Endothelial cell of umbilical vein (primary cell): ENCODE results near the gene PLEKHG4B. TPM values are rescaled to one million over a fixed set of nuclear protein-coding genes. Genes with fewer than 3 reads are reported as not detected.
"Not testable (repeated sequence)": the region's sequence is repeated elsewhere in the genome, so short reads cannot be mapped to it uniquely, and the experiment has no call there.

Experiments
- BruUV-seq: library from RNA; stranded (reverse); fragments of 400-500 nt; replicated peaks from 2 replicates; lab custom pipeline; 2021; lab: Mats Ljungman, UMichigan
- CTCF ChIA-PET: fragments of 300-600, 350-600 bp; sonication (Branson Sonifier 250); formaldehyde crosslinking; loops from one replicate; lab custom pipeline; 2021; ENCODE audit warnings: antibody characterized with exemption, inconsistent platforms; lab: Charles Lee
- POLR2A ChIA-PET: fragments of 300-600, 350-600 bp; sonication (Branson Sonifier 250); formaldehyde crosslinking; loops from one replicate; lab custom pipeline; 2021; ENCODE audit warnings: antibody characterized with exemption, inconsistent platforms; lab: Charles Lee
- DNase-seq: peaks from one replicate; pipeline ENCODE4 v3.0.0-alpha.2; 2011; ENCODE audit warnings: low read depth, low spot score
- FAIRE-seq: peaks from 2 replicates; lab custom pipeline; 2011; peaks lifted over from hg19 to GRCh38; lab: Jason Lieb, UNC
- H2AFZ ChIP-seq: 2 replicates; pipeline ENCODE4 v1.6.0; 2012; ENCODE audit warnings: low read depth, low read length, control low read depth, inconsistent platforms
- H3K27ac ChIP-seq: 2 replicates; pipeline ENCODE4 v1.5.1; 2011; ENCODE audit warnings: low read depth, mild to moderate bottlenecking, control low read depth, low read length, moderate library complexity; ENCODE audit not compliant: insufficient read depth
- H3K27me3 ChIP-seq, 2 experiments: 2 replicates each; pipeline versions ENCODE4 v1.6.0 to v1.6.1; 2011; ENCODE audit warnings: low read length in 2 of 2, mixed read lengths in 1 of 2; ENCODE audit not compliant: control insufficient read depth in 2 of 2, insufficient read depth in 2 of 2
- H3K36me3 ChIP-seq, 2 experiments: 2 replicates in 1 of 2; 3 replicates in 1 of 2; pipeline ENCODE4 v1.5.1; 2011; ENCODE audit warnings: low read length in 2 of 2, mild to moderate bottlenecking in 1 of 2, moderate library complexity in 1 of 2; ENCODE audit not compliant: control insufficient read depth in 2 of 2, insufficient read depth in 2 of 2; ENCODE audit errors: extremely low read depth in 1 of 2
- H3K4me1 ChIP-seq: 3 replicates; pipeline ENCODE4 v1.5.1; 2011; ENCODE audit warnings: mild to moderate bottlenecking, low read length; ENCODE audit not compliant: control insufficient read depth, insufficient read depth; ENCODE audit errors: extremely low read depth
- H3K4me2 ChIP-seq: 2 replicates; pipeline ENCODE4 v1.6.1; 2011; ENCODE audit warnings: low read length, control low read depth, mixed read lengths; ENCODE audit not compliant: insufficient read depth
- H3K4me3 ChIP-seq, 3 experiments: fragments of 200-600 bp in 1 of 3; sonication (generic), shearing (Covaris generic) in 1 of 3; replicated peaks in 1 of 3; 2 replicates each; pipeline ENCODE4 v1.5.1; 2011 to 2016; ENCODE audit warnings: control low read depth in 3 of 3, low read length in 3 of 3, mild to moderate bottlenecking in 2 of 3, inconsistent platforms in 1 of 3, low read depth in 1 of 3, moderate library complexity in 1 of 3; ENCODE audit not compliant: insufficient read depth in 1 of 3
- H3K79me2 ChIP-seq: 2 replicates; pipeline ENCODE4 v1.6.0; 2012; ENCODE audit warnings: low read length, inconsistent platforms; ENCODE audit not compliant: control insufficient read depth, insufficient read depth
- H3K9ac ChIP-seq: replicated peaks from 2 replicates; pipeline ENCODE3; 2011; ENCODE audit warnings: low read length, control low read depth; ENCODE audit not compliant: insufficient read depth; ENCODE audit errors: extremely low read depth
- H3K9me1 ChIP-seq: replicated peaks from 3 replicates; pipeline ENCODE4 v1.6.0; 2011; ENCODE audit warnings: mild to moderate bottlenecking, low read length; ENCODE audit not compliant: control insufficient read depth, insufficient read depth; ENCODE audit errors: extremely low read depth
- H3K9me3 ChIP-seq: replicated peaks from 2 replicates; pipeline ENCODE4 v1.5.1; 2012; ENCODE audit warnings: low read length, inconsistent platforms; ENCODE audit not compliant: control insufficient read depth, insufficient read depth
- H4K20me1 ChIP-seq: replicated peaks from 2 replicates; pipeline ENCODE3; 2011; ENCODE audit warnings: mild to moderate bottlenecking, low read length; ENCODE audit not compliant: control insufficient read depth, insufficient read depth; ENCODE audit errors: extremely low read depth
- CTCF ChIP-seq, 2 donors: IDR thresholded peaks; 1 replicate in 1 of 2; 2 replicates in 1 of 2; pipeline ENCODE4 v1.5.1; 2011; ENCODE audit warnings: low read length in 2 of 2, mild to moderate bottlenecking in 2 of 2, moderate library complexity in 2 of 2, control low read depth in 1 of 2, inconsistent platforms in 1 of 2, low read depth in 1 of 2; ENCODE audit not compliant: insufficient read depth in 1 of 2; ENCODE audit errors: extremely low read depth in 1 of 2
- dilution Hi-C: fragments of 300-500 bp; cut with MboI; formaldehyde crosslinking; loops from one replicate; pipeline ENCODE4 v1.15.0; 2019; ENCODE audit warnings: low sequenced_read_pairs; ENCODE audit not compliant: extremely low pct_ligation_motif_present
- intact Hi-C: fragments of 100-400 bp; cut with micrococcal nuclease; formaldehyde crosslinking; loops from one replicate; pipeline ENCODE4 v1.10.0; 2022
- polyA plus RNA-seq, 4 experiments: library from polyadenylated mRNA; depleted of rRNA in 3 of 4; stranded (reverse) in 3 of 4; unstranded in 1 of 4; fragments of >200 nt; gene quantifications; 2 replicates each; pipeline versions ENCODE4 v1.2.1 to v1.2.3, GENCODE V29; 2011 to 2012; ENCODE audit warnings: missing spikeins in 1 of 4
- total RNA-seq: library from RNA; stranded (reverse); gene quantifications from 2 replicates; pipeline ENCODE4 v1.2.3, GENCODE V29; 2021

The PLEKHG4B gene
- total and polyA plus RNA-seq, 2 donors (not counting 3 experiments of a cell fraction or from before 2014, with no cell fraction given), result not detected

GRCh38 chr5:196350-196749 is 104.4 kb downstream of the PLEKHG4B start:
- no peak for TF ChIP-seq CTCF (IDR thresholded peaks at IDR 0.05; ENCODE audit: extremely low read depth in 1 of 2, insufficient read depth in 1 of 2, low read depth in 1 of 2, low read length in 2 of 2)
- Histone ChIP-seq H2AFZ (no peak overlapping the region), H3K4me2 (no peak overlapping the region), H4K20me1 (no peaks in the 10 kb centered on the region), H3K4me3 (no peak overlapping the region), H3K9ac (no peak overlapping the region), H3K9me3 (no peaks in the 10 kb centered on the region), H3K27ac (no peak overlapping the region), H3K27me3 (peaks cover under 1 to 3% of the 10 kb centered on the region in 2 experiments), H3K4me1 (no peaks in the 10 kb centered on the region), H3K36me3 (no peaks in the 10 kb centered on the region), H3K9me1 (no peaks in the 10 kb centered on the region), H3K79me2 (no peaks in the 10 kb centered on the region)
- dilution Hi-C loops, result no loop called here
- CTCF ChIA-PET, result no interaction called here
- POLR2A ChIA-PET, result no interaction called here
- intact Hi-C loops, result no loop called here
- BruUV-seq, result no TSS peak
- FAIRE-seq (no peak), DNase-seq (no peak)

- H3K27me3 ChIP-seq, H4K20me1 ChIP-seq, FAIRE-seq, H3K9ac ChIP-seq, CTCF ChIA-PET, POLR2A ChIA-PET, H3K27ac ChIP-seq, H3K4me2 ChIP-seq, H3K4me1 ChIP-seq, intact Hi-C loops, BruUV-seq, H3K4me3 ChIP-seq, DNase-seq, H2AFZ ChIP-seq, H3K9me1 ChIP-seq, dilution Hi-C loops, H3K36me3 ChIP-seq, H3K79me2 ChIP-seq, H3K9me3 ChIP-seq: not testable (repeated sequence)
These were observed 105.1 kb downstream of the PLEKHG4B start for GRCh38 chr5:197031-197430.
